Kidney epithelial cell (primary cell): ENCODE results near the gene MEGF11. TPM values are rescaled to one million over a fixed set of nuclear protein-coding genes. Genes with fewer than 3 reads are reported as not detected.

ENCODE experiments used
- DNase-seq: peaks from one replicate; pipeline ENCODE4 v3.0.0-alpha.2; 2010; ENCODE audit warnings: low read depth
- H3K27me3 ChIP-seq: 2 replicates; pipeline ENCODE4 v1.6.0; 2011; ENCODE audit warnings: low read length; ENCODE audit not compliant: control insufficient read depth, insufficient read depth
- H3K36me3 ChIP-seq: 2 replicates; pipeline ENCODE4 v1.5.1; 2011; ENCODE audit warnings: low read length; ENCODE audit not compliant: control insufficient read depth, insufficient read depth
- H3K4me3 ChIP-seq: 2 replicates; pipeline ENCODE4 v1.5.1; 2011; ENCODE audit warnings: low read depth, mild to moderate bottlenecking, control low read depth, low read length
- CTCF ChIP-seq: IDR thresholded peaks from 2 replicates; pipeline ENCODE4 v1.5.1; 2011; ENCODE audit warnings: mild to moderate bottlenecking, moderate library complexity, low read length, control low read depth, inconsistent platforms; ENCODE audit not compliant: insufficient read depth, poor library complexity, severe bottlenecking
- total RNA-seq: library from RNA; depleted of rRNA; stranded (reverse); fragments of >200 nt; gene quantifications from 2 replicates; pipeline ENCODE4 v1.2.3, GENCODE V29; 2015

MEGF11 gene
- total RNA-seq, 1 donor from 2014 or later = 0.63 TPM

- no peak for DNase-seq
- Histone ChIP-seq H3K36me3 (no peaks in the 10 kb centered on the region), H3K4me3 (no peak overlapping the region), H3K27me3 (peaks cover 54% of the 10 kb centered on the region)
- TF ChIP-seq CTCF = no peak
These were observed 1.6 kb upstream of the MEGF11 start for GRCh38 chr15:66254951-66255676.

DNA sequence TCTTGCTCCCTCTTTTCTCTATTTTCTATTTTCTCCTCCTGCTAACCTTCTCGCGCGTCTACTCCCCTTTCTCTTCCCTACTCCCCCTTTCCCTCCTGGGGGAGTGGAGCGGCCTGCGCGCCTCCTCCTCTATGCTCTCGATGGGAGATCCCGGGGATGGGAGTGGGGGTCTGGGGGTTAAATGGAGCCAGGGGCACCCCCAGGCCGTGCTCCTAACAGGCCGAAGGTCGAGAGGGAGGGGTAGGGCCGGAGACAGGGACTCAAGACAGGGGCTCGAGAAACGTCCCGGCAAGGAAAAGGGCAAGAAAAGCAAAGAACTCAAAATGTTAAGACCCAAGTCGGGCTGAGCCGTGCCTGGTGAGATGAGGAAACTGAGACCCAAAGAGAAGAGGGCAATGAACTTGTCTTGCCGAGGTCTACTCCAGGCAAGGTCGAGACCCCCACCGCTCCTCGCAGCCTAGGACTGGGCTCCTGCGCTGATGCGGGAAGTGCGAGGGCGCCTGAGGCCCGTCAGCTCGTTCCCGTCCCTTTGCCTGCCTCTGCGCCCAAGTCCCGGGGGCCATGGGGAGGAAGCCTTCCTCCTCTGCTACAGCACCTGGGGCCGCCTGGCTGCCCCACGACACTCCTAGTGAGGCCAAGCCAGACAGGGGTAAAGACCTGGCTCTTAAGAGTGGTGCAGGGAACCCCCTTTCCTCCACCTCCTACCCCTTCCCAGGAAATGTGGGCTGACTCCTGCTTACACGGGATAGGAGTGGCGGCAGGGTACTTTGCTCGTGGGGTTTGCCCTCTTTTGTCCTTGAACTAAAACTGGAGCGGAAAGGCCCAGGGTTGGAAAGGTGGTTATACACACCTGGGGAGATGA is 770 bp upstream of the MEGF11 start:
- Histone ChIP-seq H3K27me3 (peaks cover 58% of the 10 kb centered on the region), H3K4me3 (peak overlapping the region; percentile 39), H3K36me3 (no peaks in the 10 kb centered on the region)
- TF ChIP-seq CTCF = no peak
- no peak for DNase-seq

DNA sequence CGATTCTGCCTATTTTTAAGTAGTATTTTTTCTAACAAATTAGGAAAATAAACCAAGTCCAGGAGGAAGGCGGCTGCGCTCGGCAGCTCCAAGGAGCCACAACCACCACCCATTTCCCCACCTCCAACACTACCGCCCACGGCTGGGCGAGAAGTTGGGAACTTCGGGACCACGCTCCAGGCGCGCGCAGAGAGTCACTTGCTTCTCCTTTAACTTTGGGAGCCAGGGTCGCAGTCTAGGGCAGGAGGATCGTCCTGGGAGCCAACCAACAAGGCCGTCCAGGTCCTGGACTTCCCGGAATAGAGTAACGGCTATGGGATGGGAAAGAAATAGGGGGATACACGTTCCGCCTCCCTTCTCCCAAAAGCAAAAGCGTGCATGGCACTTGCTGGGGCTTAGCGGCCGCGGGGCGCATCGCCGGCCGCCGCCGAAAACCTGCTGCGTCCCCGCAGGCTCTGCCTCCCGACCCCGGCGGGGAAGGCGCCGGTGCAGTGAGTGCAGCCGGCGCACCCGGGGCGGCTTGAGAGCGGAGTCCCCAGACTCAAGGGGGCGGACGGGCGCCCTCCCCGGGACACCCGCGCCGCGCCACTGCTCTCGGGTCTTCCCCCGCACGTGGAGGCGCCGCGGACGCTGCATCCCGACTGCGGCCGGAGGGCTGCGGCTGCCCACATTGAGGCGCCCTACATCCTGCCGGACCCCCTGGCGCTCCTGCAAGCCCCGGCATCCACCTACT is 699 bp downstream of the MEGF11 start:
- TF ChIP-seq CTCF = no peak
- Histone ChIP-seq H3K36me3 (no peaks in the 10 kb centered on the region), H3K27me3 (peaks cover 58% of the 10 kb centered on the region), H3K4me3 (peak overlapping the region; percentile 39)
- no peak for DNase-seq

GRCh38 chr15:66251790-66252684 is 1.5 kb downstream of the MEGF11 start:
- TF ChIP-seq CTCF = peak; percentile 71
- H3K4me3 ChIP-seq = peak overlapping the region; percentile 39
- H3K36me3 ChIP-seq = no peaks in the 10 kb centered on the region
- no peak for DNase-seq
- peaks cover 57% of the 10 kb centered on the region for H3K27me3 ChIP-seq

- Histone ChIP-seq H3K36me3 (no peaks in the 10 kb centered on the region), H3K4me3 (no peak overlapping the region), H3K27me3 (peaks cover 57% of the 10 kb centered on the region)
- no peak for TF ChIP-seq CTCF
- no peak for DNase-seq
These were observed 2.3 kb downstream of the MEGF11 start for GRCh38 chr15:66251065-66251789.
